KOPT-K1 (cell line): Measurements from ENCODE around the gene JPH2.

Source experiments
- H3K27ac ChIP-seq: fragments of 200-600 bp; sonication (generic); 2 replicates; pipeline ENCODE4 v1.5.1; 2016; ENCODE audit warnings: antibody characterized with exemption, mild to moderate bottlenecking, low read depth, low read length; ENCODE audit not compliant: poor library complexity, severe bottlenecking
- H3K36me3 ChIP-seq: fragments of 200-600 bp; sonication (generic); 2 replicates; pipeline ENCODE4 v1.5.1; 2017; ENCODE audit warnings: antibody characterized with exemption, mild to moderate bottlenecking, low read length, moderate library complexity; ENCODE audit not compliant: insufficient read depth
- H3K9me3 ChIP-seq: fragments of 200-600 bp; sonication (generic); 2 replicates; pipeline ENCODE4 v1.5.1; 2017; ENCODE audit warnings: antibody characterized with exemption, low read length, mild to moderate bottlenecking; ENCODE audit not compliant: insufficient read depth, poor library complexity, severe bottlenecking

Gene JPH2

DNA sequence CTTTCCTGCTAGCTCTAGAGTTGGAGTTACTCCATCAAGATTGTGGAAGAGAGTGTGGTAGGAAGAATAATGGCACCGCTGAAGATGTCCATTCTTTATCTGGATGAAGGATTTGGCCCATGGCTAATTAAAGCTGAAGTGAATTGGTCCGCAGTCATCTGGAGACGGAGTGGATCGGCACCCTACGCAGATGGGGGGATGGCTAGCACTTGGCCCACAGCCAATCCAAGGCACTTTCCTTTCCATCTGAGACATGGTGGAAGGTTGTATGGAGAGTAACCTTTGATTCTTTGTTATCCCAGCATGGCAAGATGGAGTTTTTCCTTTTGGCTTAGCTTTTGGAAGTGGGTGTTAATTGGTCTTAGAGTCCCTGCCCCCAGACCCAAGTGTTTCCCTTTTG lies 88.3 kb downstream of the JPH2 start:
- Histone ChIP-seq H3K27ac (no peak overlapping the region), H3K9me3 (no peaks in the 10 kb centered on the region), H3K36me3 (no peaks in the 10 kb centered on the region)

DNA sequence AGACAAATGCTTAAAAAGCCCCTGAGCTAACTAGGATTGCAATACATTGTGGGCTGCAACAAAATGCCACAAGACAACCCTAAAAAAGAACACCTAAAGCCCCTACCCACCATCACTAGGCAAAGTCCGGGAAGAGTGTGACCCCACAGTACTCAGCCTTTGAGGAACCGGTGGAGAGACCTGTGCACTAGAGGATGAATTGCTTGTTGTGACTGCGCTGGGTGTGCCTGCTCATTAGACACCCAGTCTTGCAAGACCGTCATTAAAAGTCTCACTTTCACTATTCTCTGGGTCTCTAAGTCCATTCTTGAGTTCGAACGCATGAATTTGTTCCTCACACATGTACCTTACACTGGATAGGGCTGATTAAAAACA lies 88.7 kb downstream of the JPH2 start:
- no peak overlapping the region for H3K27ac ChIP-seq

DNA sequence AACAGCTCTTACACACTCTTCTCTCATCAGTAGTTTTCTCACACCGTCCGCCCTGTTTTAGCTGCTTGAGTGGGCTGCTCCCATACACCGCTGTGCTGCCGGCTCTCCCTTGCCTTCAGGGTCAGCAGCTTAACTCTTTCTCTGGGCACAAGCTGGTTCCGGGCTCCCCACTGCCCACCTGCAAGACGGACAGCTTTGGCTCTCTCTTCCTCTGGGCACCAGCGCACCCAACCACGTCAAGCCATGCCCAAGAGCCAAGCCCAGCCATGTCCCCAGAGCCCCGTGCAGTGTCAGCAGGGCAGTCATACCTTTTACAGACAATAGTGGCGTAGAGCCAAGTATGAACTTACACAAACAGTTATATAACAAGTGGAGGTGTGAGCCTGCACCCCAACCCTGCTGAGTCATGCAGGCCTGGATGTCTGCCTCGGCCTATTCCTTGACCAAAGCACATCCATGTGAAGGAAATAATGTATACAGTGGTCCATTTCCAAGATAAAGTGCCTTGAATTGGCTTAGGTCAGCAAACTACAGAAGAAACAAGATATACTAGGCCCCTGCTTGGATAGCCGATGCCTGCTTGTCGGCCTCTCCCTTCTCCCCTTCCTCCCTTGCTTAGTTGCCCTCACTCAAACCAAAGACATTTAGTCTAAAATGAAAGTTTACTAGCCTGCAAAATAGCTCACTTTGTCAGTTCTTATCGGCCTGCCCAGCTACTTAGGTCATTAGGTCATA lies 89.3 kb downstream of the JPH2 start:
- H3K36me3 ChIP-seq = no peaks in the 10 kb centered on the region
- no peak overlapping the region for H3K27ac ChIP-seq
- no peaks in the 10 kb centered on the region for H3K9me3 ChIP-seq

More for the DNA sequence above, 88.7 kb downstream of the JPH2 start:
- H3K36me3 ChIP-seq = no peaks in the 10 kb centered on the region
- H3K9me3 ChIP-seq = no peaks in the 10 kb centered on the region

DNA sequence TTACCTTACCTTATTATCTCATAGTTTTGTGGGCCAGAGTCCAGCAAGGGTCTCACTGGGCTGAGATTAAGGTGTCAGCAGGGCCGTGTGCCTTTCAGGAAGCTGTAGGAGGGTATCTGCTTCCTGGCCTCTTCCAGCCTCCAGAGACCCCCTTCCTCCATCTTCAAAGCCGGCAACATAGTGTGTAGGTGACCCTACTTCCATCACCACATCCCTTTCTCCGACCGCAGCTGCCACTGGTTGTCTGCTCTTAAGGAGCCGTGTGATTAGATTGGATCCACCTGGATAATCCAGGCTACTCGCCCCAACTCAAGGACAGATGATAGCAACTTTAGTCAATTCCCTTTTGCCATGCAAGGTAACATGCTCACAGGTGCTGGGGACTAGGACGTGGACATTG lies 91.2 kb downstream of the JPH2 start:
- Histone ChIP-seq H3K9me3 (no peaks in the 10 kb centered on the region), H3K27ac (no peak overlapping the region), H3K36me3 (no peaks in the 10 kb centered on the region)

DNA sequence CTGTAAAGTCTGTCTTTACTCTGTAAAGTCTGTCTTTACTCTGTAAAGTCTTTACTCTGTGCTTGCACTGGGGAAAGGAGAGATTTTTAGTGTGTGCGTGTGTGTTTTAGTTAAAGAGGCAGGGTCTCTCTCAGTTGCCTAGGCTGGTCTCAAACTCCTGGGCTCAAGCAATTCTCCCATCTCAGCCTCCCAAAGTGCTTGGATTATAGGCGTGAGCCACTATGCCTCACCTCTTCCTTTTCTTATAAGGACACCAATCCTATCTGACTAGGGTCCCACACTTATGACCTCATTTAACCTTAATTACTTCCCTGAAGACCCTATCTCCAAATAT lies 93.8 kb downstream of the JPH2 start:
- no peaks in the 10 kb centered on the region for H3K9me3 ChIP-seq

DNA sequence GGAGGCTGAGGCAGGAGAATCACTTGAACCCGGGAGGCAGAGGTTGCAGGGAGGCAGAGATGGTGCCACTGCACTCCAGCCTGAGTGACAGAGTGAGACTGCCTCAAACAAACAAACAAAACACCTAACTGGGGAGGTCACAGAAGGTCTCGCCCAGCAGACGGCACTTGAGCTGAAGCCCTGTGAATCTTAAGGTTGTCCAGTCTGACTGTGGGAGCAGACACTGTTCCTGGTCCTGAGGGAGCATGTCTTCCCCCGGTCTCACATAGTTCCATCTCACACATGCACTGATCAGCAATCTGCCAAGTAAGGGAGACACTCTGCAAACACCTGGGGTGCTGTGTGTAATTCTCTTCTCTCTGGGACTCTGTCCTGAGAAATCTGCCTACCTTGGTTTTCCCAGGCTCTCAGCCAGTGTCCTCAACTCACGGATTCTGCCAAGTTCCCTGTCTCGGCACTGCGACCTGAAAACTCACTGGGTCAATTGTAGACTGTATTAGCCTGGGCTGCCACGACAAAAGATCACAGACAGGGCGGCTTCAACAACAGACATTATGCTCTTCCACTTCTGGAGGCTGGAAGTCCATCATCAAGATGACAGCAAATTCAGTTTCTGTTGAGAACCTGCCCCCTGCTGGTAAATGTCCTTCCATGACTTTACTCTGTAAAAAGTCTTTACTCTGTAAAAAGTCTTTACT lies 94.3 kb downstream of the JPH2 start:
- no peaks in the 10 kb centered on the region for H3K9me3 ChIP-seq
- H3K36me3 ChIP-seq = no peaks in the 10 kb centered on the region
- no peak overlapping the region for H3K27ac ChIP-seq

More for the DNA sequence above, 93.8 kb downstream of the JPH2 start:
- H3K36me3 ChIP-seq = no peaks in the 10 kb centered on the region
- H3K27ac ChIP-seq = no peak overlapping the region

DNA sequence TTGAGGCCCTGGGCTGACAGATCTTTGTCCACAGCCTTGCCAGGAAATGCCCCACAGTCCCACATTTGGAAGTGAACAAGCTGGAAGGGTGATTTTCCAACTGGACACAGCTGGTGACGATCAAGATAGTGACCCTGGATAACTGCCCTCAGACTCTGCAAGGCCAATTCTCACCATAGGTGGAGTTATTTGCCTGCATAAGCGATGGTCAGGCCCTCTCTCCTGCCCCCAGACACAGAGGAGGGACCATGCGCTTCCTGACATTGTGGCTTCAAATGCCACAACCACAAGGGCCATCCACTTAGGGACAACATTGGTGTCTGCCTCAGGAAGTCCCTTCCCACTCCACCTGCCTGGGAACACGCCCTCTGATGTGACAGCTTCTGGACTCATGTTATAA lies 96.0 kb downstream of the JPH2 start:
- no peaks in the 10 kb centered on the region for H3K9me3 ChIP-seq
- no peak overlapping the region for H3K27ac ChIP-seq
- no peaks in the 10 kb centered on the region for H3K36me3 ChIP-seq

DNA sequence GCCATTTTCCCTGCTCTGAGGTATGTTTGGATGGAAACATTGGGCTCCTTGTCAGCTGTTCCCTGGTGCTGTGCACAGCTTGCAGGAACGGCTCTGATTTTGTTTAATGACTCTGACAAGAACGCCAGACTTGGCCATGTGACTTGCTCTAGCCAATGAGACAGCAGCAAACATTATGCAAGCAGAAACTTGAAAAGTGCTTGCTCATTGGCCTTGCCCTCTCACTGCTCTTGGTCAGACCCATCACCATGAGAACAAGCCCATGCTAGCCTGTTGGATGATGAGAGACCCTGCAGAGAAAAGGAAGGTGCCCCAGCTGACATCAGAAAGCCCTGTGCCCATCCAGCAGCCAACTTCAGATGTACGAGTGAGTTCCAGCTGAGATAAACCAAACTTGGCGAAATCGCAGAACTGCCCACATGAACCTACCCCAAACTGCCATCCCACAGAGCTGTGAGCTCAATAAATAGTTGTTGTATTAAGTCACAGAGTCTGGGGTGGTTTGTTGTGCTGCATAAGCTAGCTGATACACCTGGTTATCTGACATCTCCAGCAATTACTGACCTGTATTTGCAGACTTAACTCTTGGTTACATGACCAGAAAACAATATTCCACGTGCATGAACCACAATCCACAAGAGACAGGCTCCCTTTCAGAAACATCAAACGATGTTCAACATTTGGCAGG lies 96.9 kb downstream of the JPH2 start:
- no peak overlapping the region for H3K27ac ChIP-seq
- no peaks in the 10 kb centered on the region for H3K9me3 ChIP-seq
- H3K36me3 ChIP-seq = no peaks in the 10 kb centered on the region

DNA sequence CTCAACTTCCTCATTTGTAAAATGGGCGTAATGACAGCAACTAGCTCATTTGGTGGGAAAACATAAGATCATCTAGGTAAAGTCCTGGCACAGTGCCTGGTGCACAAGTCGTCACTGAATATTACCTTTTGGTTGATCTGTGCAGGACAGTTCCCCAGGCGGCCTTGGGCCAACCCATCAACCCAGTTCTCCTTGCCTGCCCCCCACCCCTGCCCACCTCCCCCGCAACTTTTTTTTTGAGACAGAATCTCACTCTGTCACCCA lies 99.2 kb downstream of the JPH2 start:
- Histone ChIP-seq H3K27ac (no peak overlapping the region), H3K36me3 (no peaks in the 10 kb centered on the region), H3K9me3 (no peaks in the 10 kb centered on the region)

DNA sequence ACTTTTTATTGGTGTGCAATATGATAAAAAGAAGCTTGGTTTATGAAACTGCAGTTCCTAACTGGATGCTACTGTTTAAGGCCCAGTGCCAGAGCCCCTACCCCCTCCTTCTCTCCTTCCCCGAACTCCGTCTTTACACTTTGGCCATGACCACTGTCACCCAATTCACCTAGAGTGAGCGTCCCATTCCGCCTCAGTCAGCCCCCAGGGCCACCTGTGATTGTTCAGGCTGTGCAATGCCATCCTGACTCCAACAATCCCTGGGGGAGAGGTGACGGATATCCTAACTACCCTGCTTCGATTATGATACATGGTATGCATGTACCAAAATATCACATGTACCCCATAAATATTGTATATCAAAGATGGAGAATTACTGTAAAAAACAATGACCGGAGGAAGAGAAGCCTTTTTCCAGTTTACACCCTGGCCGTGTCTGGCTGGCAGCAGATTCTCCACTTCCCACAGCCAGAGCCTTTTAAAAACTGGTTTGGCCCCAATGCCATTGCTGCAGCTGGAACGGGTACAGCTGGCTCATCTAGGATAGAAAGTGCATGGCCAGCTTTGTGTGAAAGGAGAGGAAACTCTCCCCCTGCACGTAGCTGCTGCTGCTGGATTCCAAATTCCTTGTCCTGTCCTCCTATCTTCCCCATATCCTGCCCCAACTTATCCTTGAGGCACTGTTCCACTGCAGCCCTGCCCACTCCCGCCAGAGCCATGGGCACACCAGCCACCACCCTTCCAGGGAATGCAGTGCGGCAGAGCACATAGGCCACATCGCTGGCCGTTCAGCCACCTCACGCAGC lies 99.7 kb downstream of the JPH2 start:
- Histone ChIP-seq H3K27ac (no peak overlapping the region), H3K36me3 (no peaks in the 10 kb centered on the region), H3K9me3 (no peaks in the 10 kb centered on the region)

DNA sequence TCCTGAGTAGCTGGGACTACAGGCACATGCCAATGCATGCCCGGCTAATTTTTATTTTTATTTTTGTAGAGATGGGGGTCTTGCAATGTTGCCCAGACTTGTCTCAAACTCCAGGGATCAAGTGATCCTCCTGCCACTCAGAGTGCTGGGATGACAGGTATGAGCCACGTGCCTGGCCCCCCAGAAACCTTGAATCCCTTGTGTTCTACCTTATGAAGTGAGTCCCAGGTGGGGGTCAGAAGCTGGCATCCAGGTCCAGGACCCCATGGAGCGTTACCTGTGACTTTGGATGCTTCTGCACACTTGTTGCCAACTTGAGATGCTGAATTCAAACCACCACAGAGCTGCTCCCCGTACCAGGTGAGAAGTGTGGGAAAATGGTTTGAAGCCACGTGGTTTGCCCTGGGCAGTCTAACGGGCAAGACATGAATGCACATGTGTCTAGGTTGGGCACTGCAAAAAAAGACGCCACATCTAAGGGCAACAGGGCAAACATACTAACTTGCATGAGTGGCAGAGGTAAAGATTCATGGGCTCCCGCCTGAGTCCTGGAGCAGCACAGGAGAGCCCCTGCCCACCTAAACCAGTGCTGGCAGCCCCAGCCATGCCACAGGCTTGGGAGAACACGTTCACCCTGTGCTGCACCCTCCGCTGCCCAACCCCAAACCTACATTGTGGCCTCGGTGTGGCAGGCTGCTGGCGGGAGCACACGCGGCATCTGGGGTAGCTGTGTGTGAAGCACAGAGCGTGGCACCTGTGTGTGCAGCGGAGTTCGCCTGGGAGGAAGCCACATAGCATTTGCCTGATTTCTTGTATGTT lies 101.2 kb downstream of the JPH2 start:
- no peaks in the 10 kb centered on the region for H3K9me3 ChIP-seq
- no peak overlapping the region for H3K27ac ChIP-seq
- H3K36me3 ChIP-seq = no peaks in the 10 kb centered on the region

DNA sequence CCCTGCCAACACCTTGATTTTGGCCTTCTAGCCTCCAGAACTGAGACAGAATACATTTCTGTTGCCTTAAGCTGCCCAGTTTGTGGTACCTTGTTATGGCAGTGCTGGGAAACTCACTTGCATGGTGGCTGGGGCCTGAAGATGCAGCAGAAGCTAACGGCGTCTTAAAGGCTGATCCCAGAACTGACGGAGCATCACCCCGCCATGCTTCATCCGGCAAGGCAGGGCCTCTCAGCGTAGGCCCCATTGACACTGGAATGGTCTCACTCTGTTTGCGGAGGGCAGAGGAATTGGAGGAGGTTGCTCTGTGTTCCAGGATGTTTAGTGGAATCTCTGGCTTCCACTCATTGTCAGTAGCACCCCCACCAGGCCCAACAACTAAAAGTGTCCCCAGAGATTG lies 102.1 kb downstream of the JPH2 start:
- Histone ChIP-seq H3K27ac (no peak overlapping the region), H3K36me3 (no peaks in the 10 kb centered on the region), H3K9me3 (no peaks in the 10 kb centered on the region)

DNA sequence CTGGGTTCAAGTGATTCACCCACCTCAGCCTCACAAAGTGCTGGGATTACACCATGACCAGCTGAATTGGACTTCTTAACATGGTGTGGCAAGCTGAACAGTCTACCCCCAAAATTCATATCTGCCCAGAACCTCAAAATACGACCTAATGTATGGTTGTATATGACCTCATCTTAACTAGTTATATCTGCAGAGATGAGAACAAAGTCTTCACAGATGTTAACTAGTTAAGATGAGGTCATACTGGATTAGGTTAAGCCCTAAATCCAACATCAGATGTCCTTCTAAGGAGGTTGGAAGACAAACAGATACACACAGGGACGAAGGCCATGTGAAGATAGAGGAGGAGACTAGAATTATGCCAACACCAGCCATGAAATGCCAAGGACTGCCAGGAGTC lies 102.5 kb downstream of the JPH2 start:
- Histone ChIP-seq H3K9me3 (no peaks in the 10 kb centered on the region), H3K36me3 (no peaks in the 10 kb centered on the region), H3K27ac (no peak overlapping the region)

DNA sequence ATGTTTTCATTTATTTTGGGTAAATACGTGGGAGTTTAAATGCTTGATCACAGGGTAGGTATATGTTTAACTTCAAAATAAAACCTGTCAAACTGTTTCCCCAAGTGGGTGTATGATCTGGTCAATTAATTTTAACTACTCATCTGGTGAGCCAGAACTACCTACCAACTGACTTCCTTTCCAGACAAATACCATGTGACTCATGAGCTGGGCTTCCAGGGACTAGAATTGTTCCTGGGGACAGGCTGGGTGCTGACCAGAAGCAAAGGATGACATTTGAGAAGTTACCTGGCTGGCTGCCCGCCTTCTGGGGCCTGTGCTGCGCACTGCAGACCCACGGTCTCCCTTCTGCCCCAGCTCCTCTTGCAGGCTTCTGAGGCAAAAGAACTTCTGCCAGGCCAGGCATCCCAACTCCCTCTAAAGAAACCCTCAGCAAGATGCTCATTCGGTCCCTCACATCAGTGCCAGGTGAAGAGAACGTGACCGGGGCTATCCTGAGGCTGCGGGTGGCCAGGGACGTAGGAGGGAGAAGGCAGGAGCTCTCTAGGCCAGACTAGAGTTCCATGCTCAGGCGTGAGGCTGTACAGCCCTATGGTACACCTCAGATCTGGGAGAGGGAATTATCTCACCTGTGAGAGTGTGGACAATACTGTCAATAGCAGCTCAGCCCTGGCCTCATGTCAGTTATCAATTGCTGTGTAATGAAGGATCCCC lies 103.6 kb downstream of the JPH2 start:
- H3K27ac ChIP-seq = no peak overlapping the region
- H3K9me3 ChIP-seq = no peaks in the 10 kb centered on the region
- no peaks in the 10 kb centered on the region for H3K36me3 ChIP-seq
